ENCODE data around the gene MGMT. TPM values are rescaled to one million over a fixed set of nuclear protein-coding genes. Genes with fewer than 3 reads are reported as not detected.
A peak's percentile ranks its signal among the peaks of the same experiment; 100 is the strongest.

Gene MGMT
- total RNA-seq, 2 experiments from 2014 or later, result 17.0 to 24.8 TPM

DNA sequence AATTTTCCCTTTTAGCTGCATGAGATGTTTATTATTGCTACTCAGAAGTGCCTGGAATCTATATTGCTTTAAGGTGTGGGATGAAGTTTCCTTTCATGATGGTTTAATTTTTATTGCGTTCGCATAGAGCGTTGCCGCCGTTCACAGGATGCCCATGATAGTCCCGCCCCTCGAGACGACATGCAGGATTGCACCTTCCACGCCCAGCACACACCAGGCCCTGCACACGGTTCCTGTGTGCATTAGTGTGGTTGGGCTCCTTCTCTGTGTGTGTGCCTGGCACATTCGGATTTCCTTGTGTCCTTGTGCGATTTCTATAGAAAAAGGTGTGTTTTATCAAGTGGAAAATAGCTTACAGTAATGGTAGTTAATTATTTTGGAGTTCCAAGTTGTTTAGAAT lies 42.1 kb downstream of the MGMT start:
- Mint-ChIP-seq H3K9me3 (ENCODE audit: low read depth) (peaks cover 11% of the 10 kb centered on the region), H3K36me3 (peaks cover 12% of the 10 kb centered on the region)
- no peak for ATAC-seq

DNA sequence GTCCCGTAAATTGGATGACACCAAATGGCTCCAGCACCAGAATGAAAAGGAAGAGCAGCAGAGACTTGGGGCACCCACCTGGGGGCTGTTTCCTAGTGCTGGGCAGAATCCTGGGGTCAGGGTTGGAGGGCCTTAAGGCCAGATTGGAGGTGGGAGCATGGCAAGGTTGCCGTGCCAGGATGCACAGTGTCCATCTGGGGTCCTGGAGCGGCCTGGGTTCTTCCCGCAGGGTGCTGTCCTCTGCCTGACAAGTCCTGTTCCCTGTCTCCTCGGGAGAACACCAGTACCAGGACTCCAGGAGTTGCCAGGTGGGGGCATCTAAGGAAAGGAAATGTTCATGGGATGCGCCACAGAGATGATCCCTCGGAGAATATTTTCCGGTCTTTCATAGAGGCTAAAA lies 42.8 kb downstream of the MGMT start:
- ATAC-seq, result no peak
- CTCF ChIA-PET, result no interaction called here
- no peak overlapping the region for H3K27ac Mint-ChIP-seq
- H3K36me3 Mint-ChIP-seq, result peaks cover 12% of the 10 kb centered on the region
- no peak overlapping the region for H3K4me3 Mint-ChIP-seq
- DNase-seq, result no peak
- peaks cover 11% of the 10 kb centered on the region for H3K9me3 Mint-ChIP-seq (ENCODE audit: low read depth)
- H3K4me1 Mint-ChIP-seq, result peaks cover 2% of the 10 kb centered on the region
- no peaks in the 10 kb centered on the region for H3K27me3 Mint-ChIP-seq

More for the DNA sequence above, 42.1 kb downstream of the MGMT start:
- CTCF ChIA-PET, result no interaction called here
- Mint-ChIP-seq H3K4me1 (no peaks in the 10 kb centered on the region), H3K4me3 (no peak overlapping the region), H3K27ac (no peak overlapping the region), H3K27me3 (no peaks in the 10 kb centered on the region)
- DNase-seq, result no peak

DNA sequence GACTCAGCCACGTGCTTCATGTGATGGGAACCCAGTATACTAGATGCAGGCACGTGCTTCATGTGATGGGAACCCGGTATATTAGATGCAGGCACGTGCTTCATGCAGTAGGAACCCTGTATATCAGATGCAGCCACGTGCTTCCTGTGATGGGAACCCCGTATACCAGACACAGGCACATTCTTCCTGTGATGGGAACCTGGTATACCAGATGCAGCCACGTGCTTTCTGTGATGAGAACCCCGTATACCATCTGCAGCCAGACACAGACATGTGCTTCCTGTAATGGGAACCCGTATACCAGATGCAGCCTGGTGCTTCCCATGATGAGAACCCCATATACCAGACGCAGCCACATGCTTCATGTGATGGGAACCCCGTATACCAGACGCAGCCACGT lies 44.0 kb downstream of the MGMT start:
- Mint-ChIP-seq H3K4me3 (no peak overlapping the region), H3K4me1 (peaks cover 2% of the 10 kb centered on the region), H3K27ac (no peak overlapping the region), H3K36me3 (peaks cover 12% of the 10 kb centered on the region), H3K9me3 (ENCODE audit: low read depth) (peaks cover 9% of the 10 kb centered on the region), H3K27me3 (no peaks in the 10 kb centered on the region)
- no peak for ATAC-seq
- no peak for DNase-seq
- CTCF ChIA-PET, result no interaction called here

DNA sequence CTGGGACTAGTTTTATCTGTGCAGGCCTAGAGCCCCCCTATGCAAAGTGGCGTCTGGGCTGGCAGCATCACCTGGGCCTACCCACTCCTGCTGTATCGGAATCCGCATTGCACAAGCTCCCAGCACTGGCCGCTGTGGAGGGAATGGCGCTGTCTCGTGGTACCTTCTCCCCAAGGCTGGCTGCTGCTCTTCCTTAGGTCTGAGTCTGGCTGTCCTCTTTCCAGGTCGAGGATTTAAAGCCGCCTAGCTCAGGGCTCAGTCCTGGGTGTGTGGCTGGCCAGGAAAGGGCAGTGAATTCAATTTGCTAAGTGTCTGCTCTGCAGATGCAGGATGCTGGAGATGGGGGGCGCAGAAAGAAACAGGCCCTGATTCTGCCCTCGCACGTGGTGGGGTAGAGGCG lies 44.7 kb downstream of the MGMT start:
- Mint-ChIP-seq H3K27ac (no peak overlapping the region), H3K4me1 (peaks cover 2% of the 10 kb centered on the region), H3K27me3 (no peaks in the 10 kb centered on the region), H3K9me3 (ENCODE audit: low read depth) (peaks cover 4% of the 10 kb centered on the region), H3K4me3 (no peak overlapping the region), H3K36me3 (peaks cover 9% of the 10 kb centered on the region)
- DNase-seq (no peak), ATAC-seq (no peak)
- CTCF ChIA-PET, result no interaction called here

DNA sequence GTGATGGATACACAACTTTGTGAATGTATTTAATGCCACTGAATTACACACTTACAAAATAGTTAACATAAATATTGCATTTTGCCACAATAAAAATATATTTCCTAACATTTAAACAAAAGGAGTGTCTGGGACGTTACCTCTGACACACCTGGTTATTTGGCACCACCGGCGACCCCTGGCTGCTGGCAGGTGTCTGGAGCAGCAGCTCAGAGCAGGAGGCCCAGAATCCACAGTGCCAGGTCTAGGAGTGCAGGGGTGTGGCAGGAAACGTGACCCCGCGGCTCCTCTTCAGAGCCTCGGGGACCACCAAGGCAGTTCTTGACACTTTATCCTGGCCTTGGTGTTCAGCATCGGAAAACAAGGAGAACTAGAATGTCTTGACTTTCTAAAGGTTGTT lies 46.3 kb downstream of the MGMT start:
- H3K27me3 Mint-ChIP-seq, result no peaks in the 10 kb centered on the region
- no peak overlapping the region for H3K27ac Mint-ChIP-seq
- ATAC-seq (no peak), DNase-seq (no peak)
- H3K4me1 Mint-ChIP-seq, result peaks cover 6% of the 10 kb centered on the region
- peaks cover 1% of the 10 kb centered on the region for H3K9me3 Mint-ChIP-seq (ENCODE audit: low read depth)
- no peak overlapping the region for H3K4me3 Mint-ChIP-seq
- CTCF ChIA-PET, result no interaction called here
- peaks cover 1% of the 10 kb centered on the region for H3K36me3 Mint-ChIP-seq

DNA sequence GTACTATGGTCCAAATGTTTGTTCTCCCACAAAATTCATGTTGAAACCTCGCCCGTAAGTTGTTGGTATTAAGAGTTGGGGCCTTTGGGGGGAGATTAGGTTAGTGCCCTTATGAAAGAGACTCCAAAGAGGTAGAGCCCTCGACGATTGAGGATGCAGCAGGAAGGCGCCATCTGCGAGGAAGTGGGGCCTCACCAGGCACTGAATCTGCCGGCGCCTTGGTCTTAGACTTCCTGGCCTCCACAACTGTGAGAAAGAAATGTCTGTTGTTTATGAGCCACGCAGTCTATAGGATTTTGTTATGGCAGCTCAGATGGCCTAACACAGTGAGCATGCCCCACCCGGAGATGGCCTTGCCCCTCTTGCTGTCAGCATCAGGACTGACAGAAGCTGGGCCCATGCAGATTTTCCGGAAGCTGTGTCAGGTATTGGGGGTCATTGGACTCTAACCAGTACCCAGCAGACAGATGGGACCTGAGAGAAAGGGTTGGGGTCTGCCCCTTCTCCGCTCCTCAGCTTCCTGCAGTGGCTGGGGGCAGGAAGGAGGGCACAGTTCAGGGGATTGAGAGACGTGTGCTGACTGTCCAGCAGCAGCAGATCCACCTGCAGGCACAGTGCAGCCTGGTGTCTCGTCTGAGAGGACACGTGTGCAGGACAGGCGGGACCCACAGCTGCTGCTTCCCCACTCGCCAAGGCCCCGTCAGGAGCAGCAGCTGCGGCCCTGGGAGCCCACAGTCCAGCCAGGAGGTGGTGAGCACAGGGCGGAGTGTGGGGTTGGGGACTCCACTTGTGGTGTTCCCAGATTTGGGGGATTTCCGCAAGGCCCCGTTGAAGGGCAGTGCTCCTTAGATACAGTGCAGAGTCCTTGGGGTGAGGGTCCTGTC lies 47.8 kb downstream of the MGMT start:
- no peak for ATAC-seq
- Mint-ChIP-seq H3K27me3 (no peaks in the 10 kb centered on the region), H3K4me1 (peaks cover 6% of the 10 kb centered on the region), H3K4me3 (no peak overlapping the region), H3K27ac (no peak overlapping the region), H3K36me3 (no peaks in the 10 kb centered on the region), H3K9me3 (ENCODE audit: low read depth) (no peaks in the 10 kb centered on the region)
- CTCF ChIA-PET, result no interaction called here
- no peak for DNase-seq

DNA sequence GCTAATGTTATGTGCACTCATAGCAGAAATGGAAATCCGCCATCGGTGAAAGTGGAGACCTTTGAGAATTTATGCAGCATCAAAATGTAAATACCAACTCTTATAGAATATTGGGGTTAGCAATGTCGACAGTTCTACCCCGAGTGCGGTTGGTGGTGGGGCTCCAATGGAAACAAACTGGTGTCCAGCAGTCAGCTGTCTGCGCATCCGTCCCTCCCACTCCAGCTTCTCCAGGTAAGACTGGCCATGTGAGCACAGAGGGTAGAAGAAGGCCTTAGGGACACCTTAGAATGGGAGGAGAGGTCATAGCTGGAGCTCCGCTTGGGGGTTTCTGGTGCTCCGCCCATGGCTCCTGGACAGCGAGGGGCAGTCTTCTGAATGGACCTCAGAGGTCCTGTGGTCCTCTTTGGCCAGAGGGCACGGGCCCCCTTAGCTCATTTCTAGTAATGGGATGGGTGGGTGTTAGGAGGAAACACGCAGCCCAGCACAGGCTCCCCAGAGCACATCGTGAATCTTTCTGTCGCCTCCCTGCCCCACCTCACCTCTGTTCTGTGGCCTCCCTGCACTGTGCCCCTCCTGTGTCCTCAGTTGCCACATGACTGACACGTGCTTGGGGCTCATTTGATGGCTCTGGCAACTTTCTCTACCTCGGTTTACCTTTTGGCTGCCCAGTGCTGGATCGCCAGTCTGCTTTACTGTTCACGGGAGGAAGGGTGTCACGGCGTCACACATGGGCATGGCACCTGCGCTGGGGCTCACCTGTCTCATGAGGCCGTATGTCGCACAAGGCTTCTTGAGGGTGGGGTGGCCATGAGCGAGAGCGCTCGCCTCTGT lies 50.0 kb downstream of the MGMT start:
- H3K27me3 Mint-ChIP-seq, result no peaks in the 10 kb centered on the region
- H3K4me3 Mint-ChIP-seq, result no peak overlapping the region
- peaks cover 6% of the 10 kb centered on the region for H3K4me1 Mint-ChIP-seq
- H3K9me3 Mint-ChIP-seq (ENCODE audit: low read depth), result no peaks in the 10 kb centered on the region
- no peaks in the 10 kb centered on the region for H3K36me3 Mint-ChIP-seq
- CTCF ChIA-PET, result no interaction called here
- no peak for DNase-seq
- H3K27ac Mint-ChIP-seq, result no peak overlapping the region
- ATAC-seq, result no peak

DNA sequence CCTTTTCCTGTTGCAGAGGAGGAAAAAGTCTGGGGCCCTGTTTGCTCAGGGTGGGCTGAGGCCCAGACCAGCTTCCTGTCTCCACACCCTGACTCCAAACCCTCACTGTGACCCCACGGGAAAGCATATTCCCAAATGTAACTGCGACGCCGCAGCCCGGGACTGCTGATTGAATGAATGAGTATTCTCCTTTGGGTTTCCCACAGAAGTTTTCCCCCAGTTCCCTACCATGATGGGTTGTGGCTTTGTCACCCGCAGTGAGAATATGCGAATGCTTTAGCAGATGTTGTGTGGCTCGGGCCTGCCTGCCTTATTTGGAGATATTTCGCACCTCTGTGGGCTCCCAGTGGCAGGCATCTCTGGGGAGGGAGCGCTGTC lies 50.6 kb downstream of the MGMT start:
- DNase-seq, result no peak
- no peaks in the 10 kb centered on the region for H3K36me3 Mint-ChIP-seq
- H3K9me3 Mint-ChIP-seq (ENCODE audit: low read depth), result no peaks in the 10 kb centered on the region
- peaks cover 6% of the 10 kb centered on the region for H3K4me1 Mint-ChIP-seq
- H3K4me3 Mint-ChIP-seq, result no peak overlapping the region
- H3K27ac Mint-ChIP-seq, result no peak overlapping the region
- CTCF ChIA-PET, result no interaction called here
- ATAC-seq, result peak; percentile 42
- H3K27me3 Mint-ChIP-seq, result no peaks in the 10 kb centered on the region

DNA sequence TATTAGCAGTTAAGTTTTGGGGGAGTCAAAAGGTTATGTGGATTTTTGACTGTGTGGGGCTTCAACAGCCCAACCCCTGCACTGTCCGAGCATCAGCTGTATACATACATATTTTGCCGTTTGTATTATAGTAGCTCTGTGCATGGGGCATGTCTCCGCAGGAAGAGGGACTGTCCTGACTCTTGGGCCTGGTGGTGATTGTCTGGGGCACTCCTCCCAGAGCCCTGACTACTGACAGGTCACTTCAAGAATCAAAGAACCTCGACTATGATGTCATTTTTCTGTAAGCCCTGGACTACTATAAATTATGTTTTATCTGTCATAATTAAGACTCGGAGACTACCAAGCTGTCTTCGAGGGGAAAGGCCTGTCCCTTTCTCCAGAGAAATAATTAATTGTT lies 51.8 kb downstream of the MGMT start:
- Mint-ChIP-seq H3K4me3 (no peak overlapping the region), H3K4me1 (peaks cover 6% of the 10 kb centered on the region), H3K36me3 (no peaks in the 10 kb centered on the region), H3K27ac (no peak overlapping the region), H3K9me3 (ENCODE audit: low read depth) (no peaks in the 10 kb centered on the region), H3K27me3 (no peaks in the 10 kb centered on the region)
- ATAC-seq (no peak), DNase-seq (no peak)
- CTCF ChIA-PET, result no interaction called here

DNA sequence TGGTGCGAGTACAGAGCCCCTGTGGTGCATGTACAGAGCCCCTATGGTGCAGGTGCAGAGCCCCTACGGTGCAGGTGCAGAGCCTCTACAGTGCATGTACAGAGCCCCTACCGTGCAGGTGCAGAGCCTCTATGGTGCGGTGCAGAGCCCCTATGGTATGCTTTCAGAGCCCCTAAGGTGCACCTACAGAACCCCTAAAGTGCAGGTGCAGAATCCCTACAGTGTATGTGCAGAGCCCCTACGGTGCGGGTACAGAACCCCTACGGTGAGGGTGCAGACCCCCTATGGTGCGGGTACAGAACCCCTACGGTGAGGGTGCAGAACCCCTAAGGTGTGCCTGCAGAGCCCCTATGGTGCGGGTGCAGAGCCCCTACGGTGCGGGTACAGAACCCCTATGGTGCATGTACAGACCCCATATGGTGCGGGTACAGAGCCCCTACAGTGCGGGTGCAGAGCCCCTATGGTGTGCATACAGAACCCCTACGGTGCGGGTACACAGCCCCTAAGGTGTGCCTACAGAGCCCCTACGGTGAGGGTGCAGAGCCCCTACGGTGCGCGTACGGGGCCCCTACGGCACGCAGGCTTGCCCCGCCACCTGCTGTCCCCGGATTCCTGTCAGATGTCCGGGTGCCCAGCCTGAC lies 53.5 kb downstream of the MGMT start:
- Mint-ChIP-seq H3K36me3 (no peaks in the 10 kb centered on the region), H3K4me1 (peaks cover 5% of the 10 kb centered on the region), H3K9me3 (ENCODE audit: low read depth) (no peaks in the 10 kb centered on the region), H3K27ac (no peak overlapping the region), H3K27me3 (no peaks in the 10 kb centered on the region), H3K4me3 (no peak overlapping the region)
- ATAC-seq, result no peak
- DNase-seq, result no peak
- CTCF ChIA-PET, result no interaction called here

DNA sequence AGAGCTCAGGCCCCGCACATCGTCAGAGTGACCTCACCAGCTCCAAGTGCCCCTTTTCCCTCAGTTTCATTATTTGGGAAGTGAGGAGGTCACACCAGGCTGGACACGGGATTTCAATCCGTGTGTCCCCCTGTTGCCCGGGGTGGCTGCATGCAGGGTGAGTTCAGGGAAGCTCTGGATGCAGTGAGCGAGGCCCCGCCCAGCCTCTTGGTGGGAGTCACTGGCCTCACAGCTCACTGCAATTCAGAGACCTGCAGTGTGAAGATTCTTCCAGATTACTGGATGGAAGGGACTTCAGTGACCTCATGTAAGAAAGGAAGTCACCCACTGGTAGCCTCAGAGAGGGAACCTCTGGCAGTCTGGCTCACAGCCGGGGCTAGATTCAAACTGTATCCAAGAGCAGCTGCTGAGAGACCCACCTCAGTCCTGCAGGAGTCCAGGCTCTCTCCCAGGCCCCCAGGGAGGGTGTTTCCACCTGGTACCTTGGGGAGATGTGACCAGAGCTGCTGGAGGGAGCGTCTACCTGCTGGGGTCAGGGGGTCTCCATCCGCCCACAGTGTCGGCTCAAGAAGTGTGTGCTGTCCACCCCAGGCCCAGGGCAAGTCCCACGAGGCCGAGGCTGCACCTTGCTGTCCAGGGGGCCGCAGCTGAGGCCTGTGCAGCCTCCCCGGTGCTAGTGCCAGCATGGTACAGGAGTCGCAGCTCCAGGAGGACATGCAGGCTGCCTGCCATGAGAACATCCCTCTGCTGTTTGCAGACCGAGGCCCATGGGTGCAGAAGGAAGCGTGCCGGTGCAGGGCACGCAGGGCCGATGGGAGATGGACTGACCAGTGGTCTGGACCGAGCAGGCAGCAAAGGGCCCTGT lies 54.4 kb downstream of the MGMT start:
- H3K27ac Mint-ChIP-seq, result peak overlapping the region; percentile 20
- no peaks in the 10 kb centered on the region for H3K27me3 Mint-ChIP-seq
- H3K36me3 Mint-ChIP-seq, result peaks cover under 1% of the 10 kb centered on the region
- CTCF ChIA-PET, result no interaction called here
- DNase-seq, result no peak
- no peak for ATAC-seq
- H3K4me1 Mint-ChIP-seq, result peaks cover 5% of the 10 kb centered on the region
- H3K4me3 Mint-ChIP-seq, result no peak overlapping the region
- no peaks in the 10 kb centered on the region for H3K9me3 Mint-ChIP-seq (ENCODE audit: low read depth)

DNA sequence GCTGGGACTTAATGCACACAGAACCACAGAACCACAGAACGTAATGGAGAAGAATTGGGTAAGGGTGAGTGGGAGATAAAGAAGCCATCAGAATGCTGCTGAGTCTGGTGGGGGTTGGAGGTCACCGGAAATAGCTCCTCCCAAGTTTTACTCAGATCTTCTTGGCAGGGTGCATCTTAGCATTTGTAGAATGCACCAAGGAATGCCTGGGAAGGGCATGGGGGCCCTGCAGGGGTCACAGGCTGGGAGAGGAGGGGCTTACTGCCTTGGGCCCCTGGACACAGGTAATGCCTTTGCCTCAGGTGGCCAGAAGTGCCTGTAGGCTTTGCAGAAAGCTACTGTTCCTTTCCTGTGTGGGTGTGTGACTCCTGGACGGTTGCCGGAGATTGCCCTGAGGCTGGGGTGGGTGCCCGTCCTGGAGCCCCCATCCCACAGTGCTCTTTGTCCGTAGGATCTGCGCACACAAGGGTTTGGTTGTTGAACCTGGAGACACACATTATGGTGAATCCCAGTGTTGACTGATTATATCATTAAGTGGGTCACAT lies 55.1 kb downstream of the MGMT start:
- H3K9me3 Mint-ChIP-seq (ENCODE audit: low read depth), result no peaks in the 10 kb centered on the region
- H3K4me3 Mint-ChIP-seq, result no peak overlapping the region
- ATAC-seq (no peak), DNase-seq (no peak)
- H3K27me3 Mint-ChIP-seq, result no peaks in the 10 kb centered on the region
- H3K4me1 Mint-ChIP-seq, result peaks cover 5% of the 10 kb centered on the region
- peak overlapping the region; percentile 20 for H3K27ac Mint-ChIP-seq
- H3K36me3 Mint-ChIP-seq, result peaks cover 2% of the 10 kb centered on the region
- CTCF ChIA-PET, result no interaction called here
